ENCODE data around the gene ABCC9. TPM values are rescaled to one million over a fixed set of nuclear protein-coding genes. Genes with fewer than 3 reads are reported as not detected.

Gene ABCC9
- total RNA-seq, result 14.0 and 51.0 TPM in 2 replicates

DNA sequence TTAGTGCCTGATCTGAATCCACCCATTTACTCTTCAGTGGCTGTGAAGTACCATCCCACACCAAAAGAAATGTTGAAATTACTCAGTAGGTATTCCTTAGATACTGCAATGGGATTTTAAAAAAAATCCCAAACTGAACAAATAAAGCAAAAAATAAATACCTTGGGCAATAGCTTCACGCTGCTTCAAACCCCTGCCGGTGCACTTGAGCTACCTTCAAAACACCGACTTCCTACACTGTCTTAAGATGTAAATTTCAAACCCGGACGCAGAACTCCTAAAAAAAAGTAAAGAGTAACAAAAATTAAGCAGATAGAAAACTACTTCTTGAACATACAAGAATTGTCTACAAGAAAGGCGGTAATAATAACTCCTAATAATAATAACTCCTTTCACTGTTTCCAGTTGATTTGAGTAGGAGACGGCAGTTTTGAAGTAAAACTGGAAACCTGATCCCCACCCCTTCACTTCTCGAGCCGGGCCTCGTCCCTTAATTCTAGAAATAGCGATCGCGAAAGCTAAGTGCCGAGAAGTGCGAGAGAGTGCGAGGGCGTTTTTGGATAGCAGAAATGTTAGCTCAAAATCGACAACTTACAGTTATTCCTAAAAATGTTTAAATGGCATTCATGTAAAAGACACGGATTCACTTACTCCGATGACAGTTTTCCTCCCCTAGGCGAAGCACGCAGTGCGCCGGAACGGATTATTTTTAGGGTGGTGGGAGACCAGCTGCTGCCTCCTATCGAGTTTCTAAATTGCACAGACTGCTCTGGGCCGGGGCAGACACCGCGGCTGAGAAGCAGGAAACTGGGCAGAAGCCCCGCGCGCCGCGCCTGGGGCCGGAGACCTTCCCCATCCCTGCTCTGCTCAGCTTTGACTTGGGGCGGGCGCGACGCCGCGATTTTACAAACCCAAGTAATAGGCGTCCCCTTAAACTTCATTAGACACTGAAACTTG, at the start of gene ABCC9:
Gene ABCC9, minus strand, starts transcription at position 878 of the 957 bp plus-strand sequence. CDS start 4,752 bp downstream, outside the sequence.

DNA sequence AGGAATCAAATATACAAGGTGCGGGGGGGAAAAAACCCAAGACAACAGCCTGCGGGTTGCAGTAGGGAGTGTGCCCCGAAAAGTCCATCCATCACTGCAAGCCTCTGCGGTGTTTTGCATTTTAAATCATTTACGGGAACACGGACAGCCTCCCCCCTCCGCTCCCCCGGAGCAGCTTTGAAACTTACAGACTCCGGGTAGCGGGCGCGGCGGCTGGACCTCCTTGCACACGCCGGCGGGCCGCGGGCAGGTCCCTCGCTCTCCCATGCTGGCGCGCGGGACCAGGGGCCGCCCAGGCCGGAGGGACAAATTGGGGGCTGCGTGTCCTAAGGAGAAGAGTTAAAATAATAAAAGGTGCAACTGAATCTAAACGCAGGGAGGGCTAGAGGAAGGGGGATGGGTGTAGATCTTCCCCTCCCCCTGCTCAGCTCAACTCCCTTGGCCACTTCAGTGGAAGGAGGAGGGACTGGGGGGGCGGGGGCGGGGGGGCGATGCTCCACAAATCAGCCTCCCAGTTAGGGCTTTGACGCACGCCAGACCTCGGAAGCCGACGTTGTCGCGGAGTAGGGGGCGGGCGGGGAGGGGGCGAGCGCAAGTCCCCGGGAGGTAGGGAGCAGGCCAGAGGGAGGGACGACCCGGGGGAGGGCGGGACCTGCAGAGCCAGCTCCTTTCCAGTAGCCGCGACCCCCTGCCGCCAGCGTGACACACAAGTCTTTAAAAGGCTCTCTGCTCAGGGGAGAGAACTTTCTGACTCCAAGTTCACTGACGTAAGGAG, 166.7 kb downstream of the ABCC9 start, which contains the start of gene KCNJ8:
Gene KCNJ8, minus strand, starts transcription at position 349 of the 775 bp plus-strand sequence. CDS start 1,090 bp downstream, outside the sequence.

Other genes with a start within 250 kb of the ABCC9 start
- 24.7 and 62.0 TPM in 2 replicates for gene KCNJ8, start 166.7 kb downstream of the ABCC9 start, total RNA-seq
- 26.2 and 39.9 TPM in 2 replicates for gene CMAS, start 104.8 kb upstream of the ABCC9 start, total RNA-seq

All from regular cardiac myocyte (primary cell).